ENCODE measurements around the gene C10orf71. TPM values are rescaled to one million over a fixed set of nuclear protein-coding genes. Genes with fewer than 3 reads are reported as not detected.

C10orf71 gene
- total and polyA plus RNA-seq, 2 of the 8 experiments (the other 6 are each of a cell fraction or from before 2014, with no cell fraction given) = not detected

DNA sequence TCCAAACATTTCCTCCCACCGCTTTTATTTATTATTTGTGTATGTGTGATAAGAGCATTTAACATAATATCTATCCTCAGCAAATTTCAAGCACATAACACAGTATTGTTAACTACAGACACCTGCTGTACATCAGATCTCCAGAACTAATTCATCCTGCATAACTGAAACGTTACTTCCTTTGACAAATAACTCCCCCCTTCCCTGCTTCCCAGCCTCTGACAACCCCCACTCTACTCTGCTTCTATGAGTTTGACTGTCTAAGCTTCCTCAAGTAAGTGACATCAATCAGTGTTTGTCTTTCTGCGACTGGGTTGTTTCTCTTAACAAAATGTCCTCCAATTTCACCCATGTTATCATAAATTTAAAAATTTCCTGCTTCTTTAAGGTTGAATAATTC lies 22.1 kb downstream of the C10orf71 start:
- no peak overlapping the region for H4K91ac ChIP-seq (replicated peaks; ENCODE audit: insufficient read length, low read length)
- no peak for DNase-seq (ENCODE audit: low read depth in 1 of 2, low spot score in 2 of 2)
- H3K4me3 ChIP-seq (ENCODE audit: extremely low read depth in 1 of 4, insufficient read depth in 2 of 4, low read depth in 3 of 4, low read length in 4 of 4) = no peak overlapping the region
- no peaks in the 10 kb centered on the region for H3K23me2 ChIP-seq (ENCODE audit: low read depth, low read length)
- no peak overlapping the region for H3K56ac ChIP-seq (replicated peaks; ENCODE audit: insufficient read length, low read depth, low read length)
- no peak overlapping the region for H3K27ac ChIP-seq (ENCODE audit: low read depth, low read length)
- ChIA-PET CTCF (ENCODE audit: partially characterized antibody) (no interaction called here), POLR2A (ENCODE audit: partially characterized antibody) (no interaction called here)
- H3K4me1 ChIP-seq (replicated peaks in 1 of 4; ENCODE audit: control insufficient read depth in 3 of 4, insufficient read depth in 4 of 4, low read length in 3 of 4) = no peaks in the 10 kb centered on the region
- no peak overlapping the region for H3K18ac ChIP-seq (ENCODE audit: extremely low read depth, low read length)
- no peak overlapping the region for H2AFZ ChIP-seq (ENCODE audit: low read length)
- H3K27me3 ChIP-seq (replicated peaks in 1 of 4; ENCODE audit: control insufficient read depth in 3 of 4, extremely low read depth in 1 of 4, insufficient read depth in 3 of 4, low read length in 3 of 4) = no peaks in the 10 kb centered on the region
- no peak overlapping the region for H3K14ac ChIP-seq (ENCODE audit: insufficient read length)
- no peak overlapping the region for H3K4me2 ChIP-seq (ENCODE audit: insufficient read depth in 1 of 2, low read depth in 2 of 2, low read length in 2 of 2)
- 85% methylated on average over 3 of the region's 3 CpGs; no CpG with 5 or more reads in 1 of the 2 experiments for WGBS, 2 experiments (ENCODE audit: extremely low coverage in 1 of 2, insufficient coverage in 1 of 2, insufficient read length in 1 of 2, insufficient replicate concordance in 2 of 2, low coverage in 1 of 2, low lambda C conversion rate in 2 of 2, missing lambda C conversion rate in 1 of 2)
- no peaks in the 10 kb centered on the region for H3K36me3 ChIP-seq (ENCODE audit: control insufficient read depth in 2 of 4, insufficient read depth in 4 of 4, low read length in 3 of 4)
- no peaks in the 10 kb centered on the region for H3K9me3 ChIP-seq (ENCODE audit: insufficient read depth in 2 of 2, low read depth in 1 of 2, low read length in 1 of 2)
- FAIRE-seq = no peak
- no peak overlapping the region for H2AK5ac ChIP-seq (ENCODE audit: low read depth, low read length)
- H2BK5ac ChIP-seq (ENCODE audit: low read depth, low read length) = no peak overlapping the region
- H2BK15ac ChIP-seq (ENCODE audit: low read length) = no peak overlapping the region
- H3K4ac ChIP-seq (replicated peaks; ENCODE audit: insufficient read length, low read depth, low read length) = no peak overlapping the region
- H4K5ac ChIP-seq (ENCODE audit: insufficient read length, low read depth, low read length) = no peak overlapping the region
- no peaks in the 10 kb centered on the region for H3K79me2 ChIP-seq (ENCODE audit: control insufficient read depth in 1 of 2, insufficient read depth in 2 of 2, low read length in 2 of 2)
- H3K9ac ChIP-seq (replicated peaks in 1 of 4; ENCODE audit: extremely low read depth in 1 of 4, low read depth in 3 of 4, low read length in 3 of 4) = no peak overlapping the region
- H3K79me1 ChIP-seq (ENCODE audit: low read depth, low read length) = no peaks in the 10 kb centered on the region
- H4K8ac ChIP-seq (ENCODE audit: extremely low read depth, insufficient read depth, low read length) = no peak overlapping the region
- H2BK20ac ChIP-seq (ENCODE audit: low read length) = no peak overlapping the region
- H3K23ac ChIP-seq (ENCODE audit: insufficient read length) = no peak overlapping the region
- H2BK120ac ChIP-seq (replicated peaks; ENCODE audit: low read depth, low read length) = no peak overlapping the region
- H4K20me1 ChIP-seq (replicated peaks in 1 of 2; ENCODE audit: control insufficient read depth in 1 of 2, insufficient read depth in 2 of 2, low read length in 2 of 2) = no peaks in the 10 kb centered on the region
- H2BK12ac ChIP-seq (ENCODE audit: low read depth, low read length) = no peak overlapping the region
- TF ChIP-seq TAF1 (IDR thresholded peaks at IDR 0.05; ENCODE audit: low read depth, low read length) (no peak), POLR2AphosphoS5 (IDR thresholded peaks at IDR 0.05; ENCODE audit: low read depth, low read length) (no peak), FOSL1 (IDR thresholded peaks at IDR 0.05; ENCODE audit: insufficient read depth, low read depth, low read length) (no peak), EP300 (IDR thresholded peaks at IDR 0.05; ENCODE audit: borderline replicate concordance in 1 of 2, low read depth in 2 of 2, low read length in 2 of 2) (no peak), RXRA (IDR thresholded peaks at IDR 0.05; ENCODE audit: insufficient read depth, low read depth, low read length) (no peak), BRCA1 (IDR thresholded peaks at IDR 0.05; ENCODE audit: low read depth, low read length) (no peak), CHD2 (IDR thresholded peaks at IDR 0.05; ENCODE audit: low read length) (no peak)
- TF ChIP-seq, protein P1, sequence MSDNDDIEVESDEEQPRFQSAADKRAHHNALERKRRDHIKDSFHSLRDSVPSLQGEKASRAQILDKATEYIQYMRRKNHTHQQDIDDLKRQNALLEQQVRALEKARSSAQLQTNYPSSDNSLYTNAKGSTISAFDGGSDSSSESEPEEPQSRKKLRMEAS (IDR thresholded peaks at IDR 0.05) = no peak
- TF ChIP-seq, protein P2, sequence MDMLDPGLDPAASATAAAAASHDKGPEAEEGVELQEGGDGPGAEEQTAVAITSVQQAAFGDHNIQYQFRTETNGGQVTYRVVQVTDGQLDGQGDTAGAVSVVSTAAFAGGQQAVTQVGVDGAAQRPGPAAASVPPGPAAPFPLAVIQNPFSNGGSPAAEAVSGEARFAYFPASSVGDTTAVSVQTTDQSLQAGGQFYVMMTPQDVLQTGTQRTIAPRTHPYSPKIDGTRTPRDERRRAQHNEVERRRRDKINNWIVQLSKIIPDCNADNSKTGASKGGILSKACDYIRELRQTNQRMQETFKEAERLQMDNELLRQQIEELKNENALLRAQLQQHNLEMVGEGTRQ (IDR thresholded peaks at IDR 0.05; ENCODE audit: low read length) = no peak
- TF ChIP-seq, protein P3, sequence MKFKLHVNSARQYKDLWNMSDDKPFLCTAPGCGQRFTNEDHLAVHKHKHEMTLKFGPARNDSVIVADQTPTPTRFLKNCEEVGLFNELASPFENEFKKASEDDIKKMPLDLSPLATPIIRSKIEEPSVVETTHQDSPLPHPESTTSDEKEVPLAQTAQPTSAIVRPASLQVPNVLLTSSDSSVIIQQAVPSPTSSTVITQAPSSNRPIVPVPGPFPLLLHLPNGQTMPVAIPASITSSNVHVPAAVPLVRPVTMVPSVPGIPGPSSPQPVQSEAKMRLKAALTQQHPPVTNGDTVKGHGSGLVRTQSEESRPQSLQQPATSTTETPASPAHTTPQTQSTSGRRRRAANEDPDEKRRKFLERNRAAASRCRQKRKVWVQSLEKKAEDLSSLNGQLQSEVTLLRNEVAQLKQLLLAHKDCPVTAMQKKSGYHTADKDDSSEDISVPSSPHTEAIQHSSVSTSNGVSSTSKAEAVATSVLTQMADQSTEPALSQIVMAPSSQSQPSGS (IDR thresholded peaks at IDR 0.05; ENCODE audit: low read length) = no peak
- TF ChIP-seq, protein P4, sequence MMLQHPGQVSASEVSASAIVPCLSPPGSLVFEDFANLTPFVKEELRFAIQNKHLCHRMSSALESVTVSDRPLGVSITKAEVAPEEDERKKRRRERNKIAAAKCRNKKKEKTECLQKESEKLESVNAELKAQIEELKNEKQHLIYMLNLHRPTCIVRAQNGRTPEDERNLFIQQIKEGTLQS (IDR thresholded peaks at IDR 0.05; ENCODE audit: insufficient read depth, low read depth, low read length) = no peak
